ENCODE measurements around the gene CDKAL1. TPM values are rescaled to one million over a fixed set of nuclear protein-coding genes. Genes with fewer than 3 reads are reported as not detected.
A peak's percentile ranks its signal among the peaks of the same experiment; 100 is the strongest.

CDKAL1 gene
- total and polyA plus RNA-seq, 2 of the 13 experiments (the other 11 are each of a cell fraction or from before 2014, with no cell fraction given): 9.5 to 27.7 TPM

GRCh38 chr6:20946022-20946421, 411.8 kb downstream of the CDKAL1 start:
- no peak overlapping the region for H3K4me2 ChIP-seq (ENCODE audit: low read depth, low read length)
- no peaks in the 10 kb centered on the region for H4K20me1 ChIP-seq (ENCODE audit: insufficient read depth, low read length)
- H3K36me3 ChIP-seq (replicated peaks in 1 of 2; ENCODE audit: control insufficient read depth in 1 of 2, insufficient read depth in 2 of 2, low read length in 2 of 2): no peaks in the 10 kb centered on the region
- CTCF ChIA-PET (ENCODE audit: low intra/inter-chr PET ratio, low total read pairs): no interaction called here
- ATAC-seq (peak; percentile 74), FAIRE-seq (no peak), DNase-seq (ENCODE audit: low spot score) (peak; percentile 35)
- in situ Hi-C loops (cut with HindIII; ENCODE audit: extremely low pct_ligation_motif_present, low pct_unique_long_range_greater_than_20kb) (no loop called here), intact Hi-C loops (cut with micrococcal nuclease; ENCODE audit: unreplicated experiment) (no loop called here)
- 79% methylated on average over 1 of the region's 1 CpG for WGBS (ENCODE audit: low lambda C conversion rate)
- H3K27ac ChIP-seq (ENCODE audit: extremely low read length, insufficient read depth, low read length): peak overlapping the region; percentile 5
- no TSS peak for BruUV-seq (replicated peaks)
- peaks cover 22% of the 10 kb centered on the region for H3K4me1 ChIP-seq (ENCODE audit: insufficient read depth, low read length)
- POLR2A ChIA-PET: no interaction called here
- no peak overlapping the region for H3K4me3 ChIP-seq (replicated peaks in 1 of 3; ENCODE audit: insufficient read depth in 1 of 3, low read depth in 2 of 3, low read length in 3 of 3)
- no peak overlapping the region for H2AFZ ChIP-seq (ENCODE audit: low read length)
- H3K27me3 ChIP-seq (ENCODE audit: control insufficient read depth in 1 of 2, insufficient read depth in 2 of 2, low read length in 2 of 2): no peaks in the 10 kb centered on the region
- no peak overlapping the region for H3K9ac ChIP-seq (ENCODE audit: insufficient read depth, low read depth, low read length)
- peaks cover 3% of the 10 kb centered on the region for H3K9me3 ChIP-seq (ENCODE audit: low read length)
- no peaks in the 10 kb centered on the region for H3K79me2 ChIP-seq (ENCODE audit: insufficient read depth, low read length)
- TF ChIP-seq MATR3 (CRISPR knock-in tag; IDR thresholded peaks at IDR 0.05): no peak
- TF ChIP-seq ZNF253 (CRISPR knock-in tag; IDR thresholded peaks at IDR 0.05; ENCODE audit: borderline replicate concordance): no peak
- TF ChIP-seq ZNF644 (CRISPR knock-in tag; IDR thresholded peaks at IDR 0.05; ENCODE audit: low read depth): 0 out of 2 replicates have a peak, but pooled peaks have one; percentile 34
- peak; percentile 82 for TF ChIP-seq ZNF12 (CRISPR knock-in tag; IDR thresholded peaks at IDR 0.05)
- TF ChIP-seq KAT8 (CRISPR knock-in tag; IDR thresholded peaks at IDR 0.05): no peak
- TF ChIP-seq STAG1 (CRISPR knock-in tag; IDR thresholded peaks at IDR 0.05): peak; percentile 12; the same call in 1 of the 2 replicates

DNA sequence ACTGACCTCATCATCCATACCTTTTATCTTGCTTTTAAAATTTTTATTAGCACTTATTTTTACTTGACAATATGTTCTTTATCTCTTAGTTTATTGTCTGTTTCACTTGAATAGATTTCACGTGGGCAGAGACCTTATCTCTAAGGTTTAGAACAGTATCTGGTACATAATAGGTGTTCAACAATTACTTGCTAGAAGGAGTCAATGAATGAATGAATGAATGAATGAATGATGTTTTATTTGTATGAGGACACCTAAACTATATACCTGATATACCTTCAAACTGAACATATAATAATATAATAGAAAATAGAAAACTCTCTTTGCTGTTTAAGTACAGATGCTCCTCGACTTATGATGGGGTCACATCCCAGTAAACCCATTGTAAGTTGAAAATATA, 412.6 kb downstream of the CDKAL1 start:
- H3K27ac ChIP-seq (ENCODE audit: extremely low read length, insufficient read depth, low read length): no peak overlapping the region
- no peak overlapping the region for H3K4me2 ChIP-seq (ENCODE audit: low read depth, low read length)
- BruUV-seq (replicated peaks): no TSS peak
- POLR2A ChIA-PET: no interaction called here
- no peaks in the 10 kb centered on the region for H3K27me3 ChIP-seq (ENCODE audit: control insufficient read depth in 1 of 2, insufficient read depth in 2 of 2, low read length in 2 of 2)
- no peaks in the 10 kb centered on the region for H3K79me2 ChIP-seq (ENCODE audit: insufficient read depth, low read length)
- no peaks in the 10 kb centered on the region for H3K36me3 ChIP-seq (replicated peaks in 1 of 2; ENCODE audit: control insufficient read depth in 1 of 2, insufficient read depth in 2 of 2, low read length in 2 of 2)
- peaks cover 3% of the 10 kb centered on the region for H3K9me3 ChIP-seq (ENCODE audit: low read length)
- in situ Hi-C loops (cut with HindIII; ENCODE audit: extremely low pct_ligation_motif_present, low pct_unique_long_range_greater_than_20kb) (no loop called here), intact Hi-C loops (cut with micrococcal nuclease; ENCODE audit: unreplicated experiment) (no loop called here)
- CTCF ChIA-PET (ENCODE audit: low intra/inter-chr PET ratio, low total read pairs): no interaction called here
- no peak overlapping the region for H2AFZ ChIP-seq (ENCODE audit: low read length)
- DNase-seq (ENCODE audit: low spot score) (no peak), ATAC-seq (no peak), FAIRE-seq (no peak)
- H3K9ac ChIP-seq (ENCODE audit: insufficient read depth, low read depth, low read length): no peak overlapping the region
- H3K4me1 ChIP-seq (ENCODE audit: insufficient read depth, low read length): peaks cover 22% of the 10 kb centered on the region
- 97% methylated on average over 2 of the region's 2 CpGs for WGBS (ENCODE audit: low lambda C conversion rate)
- H3K4me3 ChIP-seq (replicated peaks in 1 of 3; ENCODE audit: insufficient read depth in 1 of 3, low read depth in 2 of 3, low read length in 3 of 3): no peak overlapping the region
- no peaks in the 10 kb centered on the region for H4K20me1 ChIP-seq (ENCODE audit: insufficient read depth, low read length)
- TF ChIP-seq ZNF24 (IDR thresholded peaks at IDR 0.05) (0 out of 2 replicates have a peak, but pooled peaks have one; percentile 60), RFX5 (IDR thresholded peaks at IDR 0.05; ENCODE audit: low read depth, low read length) (no peak)
